Caco-2 (cell line): ENCODE data around the gene BPIFA3. TPM values are rescaled to one million over a fixed set of nuclear protein-coding genes. Genes with fewer than 3 reads are reported as not detected.

Experiments used
- BruUV-seq: library from RNA; stranded (reverse); fragments of 400-500 nt; replicated peaks from 2 replicates; lab custom pipeline; 2021; lab: Mats Ljungman, UMichigan
- CTCF ChIA-PET: fragments of 300-600 bp; sonication (Branson Sonifier 250); formaldehyde crosslinking; loops from one replicate; lab custom pipeline; 2022; ENCODE audit warnings: antibody characterized with exemption; lab: Charles Lee
- POLR2A ChIA-PET: fragments of 300-600 bp; sonication (Branson Sonifier 250); formaldehyde crosslinking; loops from one replicate; lab custom pipeline; 2022; ENCODE audit warnings: antibody characterized with exemption; lab: Charles Lee
- DNase-seq, 2 experiments: peaks; one replicate each; pipeline versions ENCODE4 v3.0.0 to v3.0.0-alpha.2; 2020 to 2022
- H3K27me3 ChIP-seq: replicated peaks from 2 replicates; pipeline ENCODE4 v1.6.0; 2011; ENCODE audit warnings: low read length; ENCODE audit not compliant: control insufficient read depth, insufficient read depth
- H3K36me3 ChIP-seq: 2 replicates; pipeline ENCODE4 v1.5.1; 2011; ENCODE audit warnings: low read length; ENCODE audit not compliant: control insufficient read depth, insufficient read depth
- H3K4me1 ChIP-seq: fragments of 250-450 bp; sonication (Bioruptor Pico); 2 replicates; pipeline ENCODE4 v1.5.1; 2020; ENCODE audit warnings: mild to moderate bottlenecking
- H3K4me3 ChIP-seq: 2 replicates; pipeline ENCODE4 v1.5.1; 2011; ENCODE audit warnings: low read depth, mild to moderate bottlenecking, control low read depth, low read length
- H3K9me3 ChIP-seq: fragments of 250-450 bp; sonication (Bioruptor Pico); 2 replicates; pipeline ENCODE4 v1.5.1; 2020; ENCODE audit warnings: mild to moderate bottlenecking, moderate library complexity
- H3K27ac Mint-ChIP-seq: one replicate; pipeline ENCODE4 v1.8.0; 2022; ENCODE audit warnings: mixed read lengths; ENCODE audit not compliant: unreplicated experiment
- H3K27me3 Mint-ChIP-seq: one replicate; pipeline ENCODE4 v1.8.0; 2022; ENCODE audit warnings: mixed read lengths; ENCODE audit not compliant: insufficient read depth, unreplicated experiment
- H3K36me3 Mint-ChIP-seq: one replicate; pipeline ENCODE4 v1.8.0; 2022; ENCODE audit warnings: mild to moderate bottlenecking, mixed read lengths; ENCODE audit not compliant: insufficient read depth, unreplicated experiment
- H3K4me1 Mint-ChIP-seq: one replicate; pipeline ENCODE4 v1.8.0; 2022; ENCODE audit warnings: low read depth, mixed read lengths; ENCODE audit not compliant: unreplicated experiment
- H3K4me3 Mint-ChIP-seq: one replicate; pipeline ENCODE4 v1.8.0; 2022; ENCODE audit warnings: mild to moderate bottlenecking, moderate library complexity, mixed read lengths; ENCODE audit not compliant: unreplicated experiment
- H3K9me3 Mint-ChIP-seq: one replicate; pipeline ENCODE4 v1.8.0; 2022; ENCODE audit warnings: mixed read lengths; ENCODE audit not compliant: unreplicated experiment
- intact Hi-C: fragments of 100-400 bp; cut with micrococcal nuclease; formaldehyde crosslinking; loops from one replicate; pipeline ENCODE4 v1.10.0; 2022; ENCODE audit not compliant: unreplicated experiment
- total RNA-seq: library from RNA; stranded (reverse); gene quantifications from 2 replicates; pipeline ENCODE4 v1.2.3, GENCODE V29; 2022
- TF ChIP-seq, protein P1 (sequence below), 2 experiments: fragments of 200-600 bp in 1 of 2; IDR thresholded peaks; 1 replicate in 1 of 2; 2 replicates in 1 of 2; pipeline versions ENCODE4 v1.5.1 to v1.8.0; 2011 to 2022; ENCODE audit warnings: antibody characterized with exemption in 1 of 2, control low read depth in 1 of 2, inconsistent platforms in 1 of 2, low read depth in 1 of 2, low read length in 1 of 2, mild to moderate bottlenecking in 1 of 2, moderate library complexity in 1 of 2; ENCODE audit not compliant: insufficient read depth in 1 of 2, severe bottlenecking in 1 of 2, unreplicated experiment in 1 of 2

Gene BPIFA3
- total RNA-seq, 1 experiment from 2014 or later: not detected

DNA sequence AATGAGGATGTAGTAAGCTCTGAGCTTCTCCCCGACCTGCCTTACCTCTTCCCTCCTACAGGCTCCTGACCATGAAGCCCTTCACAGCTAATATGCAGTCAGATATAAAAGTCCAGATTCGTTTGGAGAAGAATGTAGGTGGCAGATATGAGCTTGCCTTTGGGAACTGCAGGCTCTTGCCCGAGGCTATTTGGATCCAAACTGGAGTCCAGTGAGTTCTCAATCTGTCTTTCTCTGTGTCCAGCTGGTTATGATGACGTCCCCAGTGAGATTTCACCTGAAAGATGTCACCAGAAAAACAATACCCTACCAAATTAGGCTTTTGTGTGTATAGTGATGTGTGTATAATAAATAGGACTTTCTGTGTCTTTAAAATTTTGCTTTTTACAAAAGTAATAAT is 14.7 kb upstream of the BPIFA3 start:
- DNase-seq: no peak
- Mint-ChIP-seq H3K4me3 (no peak overlapping the region), H3K9me3 (no peaks in the 10 kb centered on the region), H3K27ac (no peak overlapping the region), H3K36me3 (no peaks in the 10 kb centered on the region), H3K4me1 (no peaks in the 10 kb centered on the region), H3K27me3 (peaks cover 32% of the 10 kb centered on the region)
- TF ChIP-seq, protein P1, sequence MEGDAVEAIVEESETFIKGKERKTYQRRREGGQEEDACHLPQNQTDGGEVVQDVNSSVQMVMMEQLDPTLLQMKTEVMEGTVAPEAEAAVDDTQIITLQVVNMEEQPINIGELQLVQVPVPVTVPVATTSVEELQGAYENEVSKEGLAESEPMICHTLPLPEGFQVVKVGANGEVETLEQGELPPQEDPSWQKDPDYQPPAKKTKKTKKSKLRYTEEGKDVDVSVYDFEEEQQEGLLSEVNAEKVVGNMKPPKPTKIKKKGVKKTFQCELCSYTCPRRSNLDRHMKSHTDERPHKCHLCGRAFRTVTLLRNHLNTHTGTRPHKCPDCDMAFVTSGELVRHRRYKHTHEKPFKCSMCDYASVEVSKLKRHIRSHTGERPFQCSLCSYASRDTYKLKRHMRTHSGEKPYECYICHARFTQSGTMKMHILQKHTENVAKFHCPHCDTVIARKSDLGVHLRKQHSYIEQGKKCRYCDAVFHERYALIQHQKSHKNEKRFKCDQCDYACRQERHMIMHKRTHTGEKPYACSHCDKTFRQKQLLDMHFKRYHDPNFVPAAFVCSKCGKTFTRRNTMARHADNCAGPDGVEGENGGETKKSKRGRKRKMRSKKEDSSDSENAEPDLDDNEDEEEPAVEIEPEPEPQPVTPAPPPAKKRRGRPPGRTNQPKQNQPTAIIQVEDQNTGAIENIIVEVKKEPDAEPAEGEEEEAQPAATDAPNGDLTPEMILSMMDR (IDR thresholded peaks at IDR 0.05; ENCODE audit: insufficient read depth in 1 of 2, low read depth in 1 of 2, low read length in 1 of 2, severe bottlenecking in 1 of 2, unreplicated experiment in 1 of 2): no peak
- H3K27me3 ChIP-seq: peaks cover 2% of the 10 kb centered on the region
- POLR2A ChIA-PET: no interaction called here
- no peak overlapping the region for H3K4me3 ChIP-seq
- no peaks in the 10 kb centered on the region for H3K4me1 ChIP-seq
- intact Hi-C loops: no loop called here
- no TSS peak for BruUV-seq
- CTCF ChIA-PET: interaction anchor here (1.6 kb wide), 1 partner anchor 10 kb away, joined by 10 read pairs; no protein-coding TSS in a partner anchor
- no peaks in the 10 kb centered on the region for H3K36me3 ChIP-seq
- no peaks in the 10 kb centered on the region for H3K9me3 ChIP-seq

DNA sequence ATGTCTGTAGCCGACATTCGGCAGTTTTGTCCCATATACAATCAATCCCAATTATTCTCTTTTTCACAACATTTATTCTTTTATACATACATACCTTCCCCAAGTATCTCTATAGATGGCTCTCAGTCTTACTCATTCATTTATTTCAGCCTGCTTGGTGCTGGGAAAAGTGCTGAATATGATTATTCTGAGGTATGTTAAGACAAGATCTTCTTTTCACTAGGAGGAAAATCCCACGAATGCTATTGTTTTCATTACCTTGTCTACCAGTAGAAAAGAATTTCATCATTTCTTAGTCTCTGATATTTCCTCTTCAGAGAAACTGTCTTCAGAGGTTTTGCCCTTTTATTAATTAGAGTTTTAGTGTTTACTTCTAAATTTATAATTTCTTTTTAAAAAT is 13.7 kb upstream of the BPIFA3 start:
- no peaks in the 10 kb centered on the region for H3K4me1 ChIP-seq
- intact Hi-C loops: no loop called here
- BruUV-seq: no TSS peak
- H3K4me1 Mint-ChIP-seq: no peaks in the 10 kb centered on the region
- no peaks in the 10 kb centered on the region for H3K9me3 Mint-ChIP-seq
- H3K27me3 Mint-ChIP-seq: peaks cover 36% of the 10 kb centered on the region
- POLR2A ChIA-PET: no interaction called here
- H3K27ac Mint-ChIP-seq: no peak overlapping the region
- CTCF ChIA-PET: no interaction called here
- no peaks in the 10 kb centered on the region for H3K9me3 ChIP-seq
- H3K36me3 Mint-ChIP-seq: no peaks in the 10 kb centered on the region
- no peaks in the 10 kb centered on the region for H3K36me3 ChIP-seq
- H3K27me3 ChIP-seq: peaks cover 2% of the 10 kb centered on the region
- no peak for DNase-seq
- H3K4me3 Mint-ChIP-seq: no peak overlapping the region
- TF ChIP-seq, protein P1 (IDR thresholded peaks at IDR 0.05; ENCODE audit: insufficient read depth in 1 of 2, low read depth in 1 of 2, low read length in 1 of 2, severe bottlenecking in 1 of 2, unreplicated experiment in 1 of 2): no peak
- H3K4me3 ChIP-seq: no peak overlapping the region

DNA sequence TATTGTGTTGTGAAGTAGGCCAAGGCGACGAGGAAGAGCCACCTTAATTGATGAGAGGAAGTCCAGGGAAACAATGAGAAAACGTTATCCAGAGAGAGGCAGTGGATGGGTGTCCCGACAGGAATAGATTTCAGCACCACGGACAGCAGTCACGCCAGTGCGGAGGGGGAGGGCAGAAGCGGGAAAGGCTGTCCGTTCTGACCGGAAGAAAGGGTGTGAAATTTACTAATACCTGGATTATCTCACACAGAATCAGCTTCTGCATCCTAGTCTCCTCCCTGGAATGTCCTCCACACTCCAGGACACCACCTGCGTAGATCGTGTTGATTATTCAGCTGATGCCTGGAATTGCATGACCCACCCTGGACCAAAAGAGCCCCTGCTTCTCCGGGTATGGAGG is 7.4 kb upstream of the BPIFA3 start:
- POLR2A ChIA-PET: no interaction called here
- no TSS peak for BruUV-seq
- Mint-ChIP-seq H3K9me3 (no peaks in the 10 kb centered on the region), H3K27me3 (peaks cover 23% of the 10 kb centered on the region), H3K4me3 (no peak overlapping the region), H3K4me1 (no peaks in the 10 kb centered on the region), H3K36me3 (no peaks in the 10 kb centered on the region), H3K27ac (no peak overlapping the region)
- no peaks in the 10 kb centered on the region for H3K36me3 ChIP-seq
- H3K9me3 ChIP-seq: no peaks in the 10 kb centered on the region
- TF ChIP-seq, protein P1 (IDR thresholded peaks at IDR 0.05; ENCODE audit: insufficient read depth in 1 of 2, low read depth in 1 of 2, low read length in 1 of 2, severe bottlenecking in 1 of 2, unreplicated experiment in 1 of 2): no peak
- CTCF ChIA-PET: interaction anchor here (1.0 kb wide), 1 partner anchor 109 kb away, joined by 3 read pairs; no protein-coding TSS in a partner anchor
- H3K4me3 ChIP-seq: no peak overlapping the region
- peak; percentile 91 to 96 for DNase-seq
- H3K4me1 ChIP-seq: no peaks in the 10 kb centered on the region
- intact Hi-C loops: no loop called here
- H3K27me3 ChIP-seq: peaks cover 1% of the 10 kb centered on the region; the same call in 1 of the 2 replicates
